Stomach (tissue), 9 donors: ENCODE results near the gene PLEKHH2. TPM values are rescaled to one million over a fixed set of nuclear protein-coding genes. Genes with fewer than 3 reads are reported as not detected.

ENCODE experiments used
- DNase-seq, 2 donors: peaks; one replicate each; pipeline versions ENCODE4 v3.0.0 to v3.0.0-alpha.2; 2013 to 2019
- H3K27ac ChIP-seq, 5 donors: fragments of 200-600 bp in 4 of 5; sonication (generic) in 4 of 5; one replicate each; pipeline ENCODE4 v1.5.1; 2013 to 2019; ENCODE audit warnings: mild to moderate bottlenecking in 1 of 5, moderate library complexity in 1 of 5
- H3K27me3 ChIP-seq, 3 donors: fragments of 200-600 bp; sonication (generic); one replicate each; pipeline ENCODE4 v1.5.1; 2017 to 2019; ENCODE audit warnings: mixed run types in 1 of 3
- H3K36me3 ChIP-seq, 4 donors: fragments of 200-600 bp; sonication (generic); 1 replicate in 3 of 4; 2 replicates in 1 of 4; pipeline ENCODE4 v1.5.1; 2016 to 2019
- H3K4me1 ChIP-seq, 4 donors: fragments of 200-600 bp; sonication (generic); one replicate each; pipeline ENCODE4 v1.5.1; 2016 to 2019
- H3K4me3 ChIP-seq, 4 donors: fragments of 200-600 bp; sonication (generic) in 3 of 4; one replicate each; pipeline ENCODE4 v1.5.1; 2016 to 2019; ENCODE audit warnings: mild to moderate bottlenecking in 1 of 4
- H3K9me3 ChIP-seq, 4 donors: fragments of 200-600 bp; sonication (generic); one replicate each; pipeline ENCODE4 v1.5.1; 2016 to 2019
- EP300 ChIP-seq: sonication (generic); formaldehyde crosslinking; IDR thresholded peaks from one replicate; pipeline ENCODE4 v1.6.1; 2017; ENCODE audit warnings: antibody characterized with exemption
- POLR2A ChIP-seq, 4 donors: fragments of 450-650 bp; IDR thresholded peaks; one replicate each; pipeline ENCODE4 v1.6.1; 2016; ENCODE audit warnings: antibody characterized with exemption in 4 of 4, control low read depth in 2 of 4, mild to moderate bottlenecking in 1 of 4, moderate library complexity in 1 of 4
- POLR2AphosphoS5 ChIP-seq, 3 donors: sonication (generic); formaldehyde crosslinking; IDR thresholded peaks; one replicate each; pipeline ENCODE4 v1.6.1; 2016; ENCODE audit warnings: antibody characterized with exemption in 3 of 3
- WGBS, 5 donors: extraction: QIAGEN DNeasy Blood & Tissue Kit in 3 of 5; methylation state at CpG; one replicate each; pipeline versions ENCODE4 v1.1.5 to v1.1.7; 2013 to 2018; 5-methylcytosine and 5-hydroxymethylcytosine counted together
- intact Hi-C: fragments of 100-400 bp; cut with DNase I; formaldehyde crosslinking; loops from one replicate; pipeline ENCODE4 v1.15.1; 2023; ENCODE audit warnings: low total_unique reads
- polyA plus RNA-seq, 3 donors: library from polyadenylated mRNA; stranded (reverse); fragments of 200-250 nt; gene quantifications; one replicate each; pipeline ENCODE4 v1.2.3, GENCODE V29; 2013
- total RNA-seq, 5 donors: library from RNA; depleted of rRNA; stranded (reverse); fragments of >200 nt; gene quantifications; one replicate each; pipeline versions ENCODE4 v1.1.0 to v1.2.3, GENCODE V29; 2014 to 2016
- TF ChIP-seq, protein P1 (sequence below), 7 experiments: fragments of 450-650 bp in 4 of 7; fragments of 200-600 bp in 3 of 7; sonication (generic) in 3 of 7; IDR thresholded peaks; one replicate each; pipeline ENCODE4 v1.5.1; 2016 to 2019; ENCODE audit warnings: antibody characterized with exemption in 7 of 7, control low read depth in 2 of 7, mild to moderate bottlenecking in 1 of 7
- donor health status: healthy with polysubstance abuse.
- donor health status: Bipolar disorder and iron deficiency.
- donor health status: healthy.

Gene PLEKHH2
- total and polyA plus RNA-seq, 8 donors = 1.8 to 130 (median 11.1) TPM

DNA sequence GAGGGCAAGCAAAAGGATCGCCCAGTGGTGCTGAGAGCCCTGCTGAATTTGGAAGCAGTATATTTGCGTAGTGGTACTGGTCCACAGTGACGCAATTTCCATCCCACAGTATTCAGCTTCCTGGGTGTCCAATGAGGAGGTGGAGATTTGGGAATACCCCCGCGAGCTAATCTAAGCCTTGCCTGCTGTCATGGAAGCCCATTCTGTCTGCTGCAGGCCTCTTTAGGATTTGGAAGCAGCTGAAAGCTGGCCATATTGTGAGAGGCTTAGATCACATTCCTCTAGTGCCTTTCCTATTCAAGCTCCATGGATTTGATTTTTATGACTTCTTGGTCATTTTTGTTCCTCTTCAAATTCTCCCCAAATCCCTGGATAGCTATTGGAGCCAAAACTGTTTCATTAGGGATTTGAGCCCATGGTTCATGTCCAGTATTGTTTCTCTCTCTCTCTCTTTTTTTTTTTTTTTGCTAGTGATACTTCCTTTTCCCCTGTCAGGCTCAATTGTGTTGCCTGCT, 114.5 kb downstream of the PLEKHH2 start:
- TF ChIP-seq POLR2AphosphoS5 (IDR thresholded peaks at IDR 0.05) (no peak), EP300 (no peak), POLR2A (IDR thresholded peaks at IDR 0.05) (no peak)
- TF ChIP-seq, protein P1, sequence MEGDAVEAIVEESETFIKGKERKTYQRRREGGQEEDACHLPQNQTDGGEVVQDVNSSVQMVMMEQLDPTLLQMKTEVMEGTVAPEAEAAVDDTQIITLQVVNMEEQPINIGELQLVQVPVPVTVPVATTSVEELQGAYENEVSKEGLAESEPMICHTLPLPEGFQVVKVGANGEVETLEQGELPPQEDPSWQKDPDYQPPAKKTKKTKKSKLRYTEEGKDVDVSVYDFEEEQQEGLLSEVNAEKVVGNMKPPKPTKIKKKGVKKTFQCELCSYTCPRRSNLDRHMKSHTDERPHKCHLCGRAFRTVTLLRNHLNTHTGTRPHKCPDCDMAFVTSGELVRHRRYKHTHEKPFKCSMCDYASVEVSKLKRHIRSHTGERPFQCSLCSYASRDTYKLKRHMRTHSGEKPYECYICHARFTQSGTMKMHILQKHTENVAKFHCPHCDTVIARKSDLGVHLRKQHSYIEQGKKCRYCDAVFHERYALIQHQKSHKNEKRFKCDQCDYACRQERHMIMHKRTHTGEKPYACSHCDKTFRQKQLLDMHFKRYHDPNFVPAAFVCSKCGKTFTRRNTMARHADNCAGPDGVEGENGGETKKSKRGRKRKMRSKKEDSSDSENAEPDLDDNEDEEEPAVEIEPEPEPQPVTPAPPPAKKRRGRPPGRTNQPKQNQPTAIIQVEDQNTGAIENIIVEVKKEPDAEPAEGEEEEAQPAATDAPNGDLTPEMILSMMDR (IDR thresholded peaks at IDR 0.05) = no peak
- no peaks in the 10 kb centered on the region for H3K27me3 ChIP-seq
- no peak overlapping the region for H3K27ac ChIP-seq
- H3K9me3 ChIP-seq = no peaks in the 10 kb centered on the region
- DNase-seq = no peak
- H3K4me3 ChIP-seq = no peak overlapping the region
- WGBS, 5 donors = 84 to 97% (median 94%) methylated on average over 5 of the region's 5 CpGs
- peaks cover 0 to 5% (median 0%) of the 10 kb centered on the region in 4 donors for H3K36me3 ChIP-seq
- intact Hi-C loops = no loop called here
- H3K4me1 ChIP-seq = no peaks in the 10 kb centered on the region

DNA sequence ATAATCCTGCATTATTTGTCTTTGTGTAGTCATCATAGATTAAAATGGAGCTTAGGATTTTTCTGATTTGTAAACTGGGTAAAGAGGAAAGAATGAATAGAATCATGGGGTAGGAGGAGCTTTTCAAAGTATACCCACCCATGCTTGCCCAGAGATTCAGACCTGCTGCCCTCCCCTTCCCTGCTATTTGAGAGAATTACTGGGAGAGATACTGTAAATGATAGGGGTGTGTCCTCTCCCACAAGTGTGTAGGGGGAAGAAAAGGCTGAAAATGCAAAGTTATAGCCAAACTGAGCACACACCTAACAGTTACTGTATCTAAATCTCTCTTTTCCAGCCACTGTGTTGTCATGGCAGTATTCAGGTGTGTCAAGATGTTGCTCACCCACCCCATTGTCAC, 115.2 kb downstream of the PLEKHH2 start:
- Histone ChIP-seq H3K4me3 (no peak overlapping the region), H3K36me3 (peaks cover 0 to 5% (median 0%) of the 10 kb centered on the region in 4 donors), H3K4me1 (no peaks in the 10 kb centered on the region), H3K27ac (no peak overlapping the region), H3K9me3 (no peaks in the 10 kb centered on the region), H3K27me3 (no peaks in the 10 kb centered on the region)
- TF ChIP-seq POLR2AphosphoS5 (IDR thresholded peaks at IDR 0.05) (no peak), EP300 (no peak), POLR2A (IDR thresholded peaks at IDR 0.05) (no peak)
- TF ChIP-seq, protein P1 (IDR thresholded peaks at IDR 0.05) = no peak
- DNase-seq = no peak
- intact Hi-C loops = no loop called here

DNA sequence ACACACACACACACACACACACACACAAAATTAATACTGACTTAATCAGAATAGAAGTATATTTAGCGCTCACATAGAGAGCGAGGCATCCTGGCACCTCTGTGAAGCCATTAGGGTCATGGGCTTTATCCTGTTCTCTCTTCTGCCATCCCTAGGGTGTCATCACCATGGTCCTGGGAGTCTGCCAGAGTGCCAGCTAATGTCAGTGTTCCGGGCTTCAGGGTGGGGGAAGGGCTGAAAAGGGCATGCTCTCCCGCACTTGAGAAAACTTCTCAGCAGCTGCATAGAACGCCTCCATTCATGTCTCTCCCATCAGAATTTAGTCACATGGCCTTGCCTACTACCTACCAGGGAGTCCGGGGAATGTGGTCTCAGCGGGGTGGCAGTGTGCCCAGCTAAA, 117.1 kb downstream of the PLEKHH2 start:
- intact Hi-C loops = no loop called here
- Histone ChIP-seq H3K27me3 (no peaks in the 10 kb centered on the region), H3K27ac (no peak overlapping the region), H3K36me3 (peaks cover 0 to 5% (median 0%) of the 10 kb centered on the region in 4 donors), H3K9me3 (no peaks in the 10 kb centered on the region), H3K4me3 (no peak overlapping the region), H3K4me1 (peaks cover 0 to 14% (median 0%) of the 10 kb centered on the region in 4 donors)
- WGBS, 5 donors = 82 to 88% (median 86%) methylated on average over 7 of the region's 7 CpGs
- DNase-seq = no peak
- TF ChIP-seq EP300 (no peak), POLR2A (IDR thresholded peaks at IDR 0.05) (no peak), POLR2AphosphoS5 (IDR thresholded peaks at IDR 0.05) (no peak)
- TF ChIP-seq, protein P1 (IDR thresholded peaks at IDR 0.05) = no peak

DNA sequence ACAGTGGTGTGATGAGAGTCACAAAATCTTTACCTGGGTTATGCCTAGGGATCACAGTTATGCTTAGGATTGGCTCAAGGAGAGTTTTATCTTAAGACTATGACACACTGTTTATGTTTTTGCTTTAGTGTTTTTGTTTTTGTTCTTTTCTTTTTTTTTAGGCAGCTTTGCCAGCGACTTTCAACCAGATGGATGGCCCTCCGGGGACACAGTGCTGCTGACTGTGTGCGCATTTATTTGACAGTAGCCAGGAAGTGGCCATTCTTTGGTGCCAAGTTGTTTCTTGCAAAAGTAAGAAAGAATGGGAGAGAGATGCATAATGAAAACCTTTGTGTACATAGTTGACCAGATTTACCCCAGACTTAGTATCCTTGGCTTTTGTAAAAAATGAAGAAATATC, 121.7 kb downstream of the PLEKHH2 start:
- H3K36me3 ChIP-seq = peaks cover 0 to 7% (median 2%) of the 10 kb centered on the region in 4 donors
- intact Hi-C loops = no loop called here
- H3K4me1 ChIP-seq = peaks cover 0 to 20% (median 0%) of the 10 kb centered on the region in 4 donors
- H3K4me3 ChIP-seq = no peak overlapping the region
- 49 to 74% (median 65%) methylated on average over 3 of the region's 3 CpGs for WGBS, 5 donors
- H3K27ac ChIP-seq = peak overlapping the region in 2 of 5 donors; percentile 7 to 46
- DNase-seq = no peak
- H3K9me3 ChIP-seq = no peaks in the 10 kb centered on the region
- TF ChIP-seq POLR2A (IDR thresholded peaks at IDR 0.05) (no peak), POLR2AphosphoS5 (IDR thresholded peaks at IDR 0.05) (no peak), EP300 (no peak)
- TF ChIP-seq, protein P1 (IDR thresholded peaks at IDR 0.05) = no peak
- H3K27me3 ChIP-seq = no peaks in the 10 kb centered on the region
